ENCODE data around the gene AJM1.
"Not testable (repeated sequence)": the region's sequence is repeated elsewhere in the genome, so short reads cannot be mapped to it uniquely, and the experiment has no call there.

The AJM1 gene

DNA sequence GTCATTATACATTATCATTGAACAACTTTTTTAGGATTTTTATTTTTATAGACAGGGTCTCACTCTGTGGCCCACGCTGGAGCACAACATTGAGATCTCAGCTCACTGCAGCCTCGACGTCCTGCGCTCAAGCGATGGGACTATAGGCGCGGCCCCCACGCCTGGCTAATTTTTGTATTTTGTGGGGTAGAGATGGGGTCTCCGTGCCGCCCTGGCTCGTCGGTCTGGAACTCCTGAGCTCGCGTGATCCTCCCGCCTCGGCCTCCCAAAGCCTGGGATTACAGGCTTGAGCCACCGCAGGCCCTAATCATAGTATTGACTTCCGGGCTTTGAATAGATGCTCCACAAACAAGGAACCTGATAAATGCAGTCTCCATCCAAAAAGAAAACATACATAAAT is 25.2 kb downstream of the AJM1 start:
- Mint-ChIP-seq H3K27ac (no peak overlapping the region), H3K4me1 (ENCODE audit: low read depth) (peaks cover 16% of the 10 kb centered on the region), H3K27me3 (no peaks in the 10 kb centered on the region), H3K9me3 (peaks cover 6% of the 10 kb centered on the region), H3K36me3 (ENCODE audit: low read depth) (peaks cover 29% of the 10 kb centered on the region), H3K4me3 (no peak overlapping the region)
- intact Hi-C loops (cut with micrococcal nuclease), result loop anchor here (2.0 kb wide), 1 partner anchor 19 kb away; the partner anchor contains the start of gene TRAF2

- Mint-ChIP-seq H3K9me3 (peaks cover 11% of the 10 kb centered on the region), H3K36me3 (ENCODE audit: low read depth) (peaks cover 25% of the 10 kb centered on the region), H3K27me3 (no peaks in the 10 kb centered on the region), H3K4me1 (ENCODE audit: low read depth) (peaks cover 16% of the 10 kb centered on the region), H3K27ac (no peak overlapping the region), H3K4me3 (no peak overlapping the region)
- intact Hi-C loops (cut with micrococcal nuclease), result loop anchor here (2.0 kb wide), 1 partner anchor 19 kb away; the partner anchor contains the start of gene TRAF2
These were observed 25.6 kb downstream of the AJM1 start for GRCh38 chr9:136867917-136868316.

- peaks cover 16% of the 10 kb centered on the region for H3K4me1 Mint-ChIP-seq (ENCODE audit: low read depth)
- H3K27ac Mint-ChIP-seq, result no peak overlapping the region
- H3K4me3 Mint-ChIP-seq, result no peak overlapping the region
- peaks cover 18% of the 10 kb centered on the region for H3K36me3 Mint-ChIP-seq (ENCODE audit: low read depth)
- H3K27me3 Mint-ChIP-seq, result no peaks in the 10 kb centered on the region
- peaks cover 13% of the 10 kb centered on the region for H3K9me3 Mint-ChIP-seq
- intact Hi-C loops (cut with micrococcal nuclease), result no loop called here
These were observed 26.4 kb downstream of the AJM1 start for GRCh38 chr9:136868644-136869043.

DNA sequence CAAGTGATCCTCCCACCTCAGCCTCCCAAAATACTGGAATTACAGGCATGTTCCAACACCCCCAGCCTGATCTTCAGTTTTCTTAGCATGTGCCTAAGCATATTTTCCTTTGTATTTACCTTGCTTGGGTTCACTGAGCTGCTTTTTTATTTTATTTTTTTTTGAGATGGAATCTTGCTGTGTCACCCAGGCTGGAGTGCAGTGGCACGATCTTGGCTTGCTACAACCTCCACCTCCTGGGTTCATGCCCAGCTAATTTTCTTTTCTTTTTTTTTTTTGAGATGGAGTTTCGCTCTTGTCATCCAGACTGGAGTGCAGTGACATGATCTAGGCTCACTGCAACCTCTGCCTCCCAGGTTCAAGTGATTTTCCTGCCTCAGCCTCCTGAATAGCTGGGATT is 27.3 kb downstream of the AJM1 start:
- Mint-ChIP-seq H3K9me3 (peaks cover 13% of the 10 kb centered on the region), H3K36me3 (ENCODE audit: low read depth) (peaks cover 12% of the 10 kb centered on the region)
- H3K4me1 Mint-ChIP-seq (ENCODE audit: low read depth); H3K4me3 Mint-ChIP-seq; intact Hi-C loops (cut with micrococcal nuclease); H3K27me3 Mint-ChIP-seq; H3K27ac Mint-ChIP-seq: not testable (repeated sequence)

- H3K4me3 Mint-ChIP-seq, result no peak overlapping the region
- H3K9me3 Mint-ChIP-seq, result peaks cover 13% of the 10 kb centered on the region
- H3K4me1 Mint-ChIP-seq (ENCODE audit: low read depth), result peaks cover under 1% of the 10 kb centered on the region
- H3K27ac Mint-ChIP-seq, result no peak overlapping the region
- peaks cover 21% of the 10 kb centered on the region for H3K27me3 Mint-ChIP-seq
- intact Hi-C loops (cut with micrococcal nuclease), result no loop called here
- H3K36me3 Mint-ChIP-seq (ENCODE audit: low read depth), result no peaks in the 10 kb centered on the region
These were observed 32.9 kb downstream of the AJM1 start for GRCh38 chr9:136875155-136875554.

DNA sequence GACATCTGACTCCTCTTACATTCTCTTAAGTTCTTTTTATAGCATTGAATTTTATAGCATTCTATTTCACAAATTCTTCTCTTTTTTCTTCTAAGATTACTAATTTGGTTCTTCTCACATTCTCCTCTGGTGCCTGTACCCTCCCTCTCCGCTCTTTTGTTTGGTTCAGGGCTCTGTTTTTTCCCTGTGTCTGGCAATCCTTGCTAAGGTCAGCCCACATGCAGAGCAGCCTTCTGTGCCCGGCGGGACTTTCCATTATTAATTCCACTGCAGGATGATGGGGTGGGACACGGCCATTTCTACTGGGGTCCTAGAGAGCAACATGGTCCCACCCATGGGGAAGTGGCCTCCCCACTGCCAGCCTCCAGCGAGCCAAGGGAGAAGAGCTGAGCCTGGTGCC is 34.2 kb downstream of the AJM1 start:
- no peak overlapping the region for H3K4me3 Mint-ChIP-seq
- H3K27ac Mint-ChIP-seq, result no peak overlapping the region
- intact Hi-C loops (cut with micrococcal nuclease), result no loop called here
- peaks cover 13% of the 10 kb centered on the region for H3K9me3 Mint-ChIP-seq
- no peaks in the 10 kb centered on the region for H3K36me3 Mint-ChIP-seq (ENCODE audit: low read depth)
- peaks cover 28% of the 10 kb centered on the region for H3K27me3 Mint-ChIP-seq
- H3K4me1 Mint-ChIP-seq (ENCODE audit: low read depth), result peaks cover 9% of the 10 kb centered on the region

DNA sequence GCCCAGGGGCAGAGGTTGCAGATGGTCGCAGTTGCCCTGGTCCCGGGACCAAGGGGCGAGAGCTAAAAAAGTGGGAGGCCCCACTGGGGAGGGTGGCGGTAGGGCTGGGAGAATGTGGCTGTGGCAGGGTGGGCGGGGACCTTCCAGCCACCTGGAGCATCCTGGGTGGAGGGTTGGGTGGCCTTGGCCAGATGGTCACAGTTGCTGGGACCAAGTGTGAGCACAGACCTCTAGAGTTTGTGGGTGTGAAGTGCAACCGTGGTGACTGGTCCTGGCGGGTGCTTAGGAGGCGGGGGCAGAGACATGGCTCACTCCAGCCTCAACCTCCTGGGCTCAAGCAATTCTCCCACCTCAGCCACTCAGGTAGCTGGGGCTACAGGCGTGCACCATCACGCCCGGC is 38.4 kb downstream of the AJM1 start:
- no peak overlapping the region for H3K4me3 Mint-ChIP-seq
- peaks cover 28% of the 10 kb centered on the region for H3K27me3 Mint-ChIP-seq
- H3K4me1 Mint-ChIP-seq (ENCODE audit: low read depth), result peaks cover 34% of the 10 kb centered on the region
- no peaks in the 10 kb centered on the region for H3K36me3 Mint-ChIP-seq (ENCODE audit: low read depth)
- no peaks in the 10 kb centered on the region for H3K9me3 Mint-ChIP-seq
- H3K27ac Mint-ChIP-seq, result no peak overlapping the region
- intact Hi-C loops (cut with micrococcal nuclease), result no loop called here

DNA sequence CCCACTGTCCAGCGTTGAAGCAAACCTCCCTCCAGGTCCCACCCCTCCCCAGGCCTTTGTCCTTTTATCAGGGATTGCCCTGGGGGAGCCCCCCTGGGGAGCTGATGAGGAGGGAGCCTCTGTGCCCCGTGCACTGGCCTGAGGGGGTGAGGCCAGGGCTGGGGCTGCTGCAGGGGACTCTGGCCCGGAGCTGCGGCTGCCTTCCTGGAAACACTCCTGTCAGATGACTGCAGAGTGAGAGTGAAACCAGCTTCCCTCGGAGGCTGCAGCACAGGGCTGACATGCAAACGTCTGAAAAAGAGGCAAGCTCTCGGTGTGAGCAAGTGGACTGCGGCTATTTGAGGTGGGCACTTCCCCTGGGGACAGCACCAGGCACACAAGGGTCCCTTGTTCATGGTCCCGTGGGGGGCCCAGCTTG is 39.4 kb downstream of the AJM1 start:
- Mint-ChIP-seq H3K9me3 (no peaks in the 10 kb centered on the region), H3K4me1 (ENCODE audit: low read depth) (peaks cover 34% of the 10 kb centered on the region), H3K4me3 (peak overlapping the region; percentile 54), H3K27ac (peak overlapping the region; percentile 77), H3K36me3 (ENCODE audit: low read depth) (peaks cover under 1% of the 10 kb centered on the region), H3K27me3 (peaks cover 21% of the 10 kb centered on the region)
- intact Hi-C loops (cut with micrococcal nuclease), result no loop called here

DNA sequence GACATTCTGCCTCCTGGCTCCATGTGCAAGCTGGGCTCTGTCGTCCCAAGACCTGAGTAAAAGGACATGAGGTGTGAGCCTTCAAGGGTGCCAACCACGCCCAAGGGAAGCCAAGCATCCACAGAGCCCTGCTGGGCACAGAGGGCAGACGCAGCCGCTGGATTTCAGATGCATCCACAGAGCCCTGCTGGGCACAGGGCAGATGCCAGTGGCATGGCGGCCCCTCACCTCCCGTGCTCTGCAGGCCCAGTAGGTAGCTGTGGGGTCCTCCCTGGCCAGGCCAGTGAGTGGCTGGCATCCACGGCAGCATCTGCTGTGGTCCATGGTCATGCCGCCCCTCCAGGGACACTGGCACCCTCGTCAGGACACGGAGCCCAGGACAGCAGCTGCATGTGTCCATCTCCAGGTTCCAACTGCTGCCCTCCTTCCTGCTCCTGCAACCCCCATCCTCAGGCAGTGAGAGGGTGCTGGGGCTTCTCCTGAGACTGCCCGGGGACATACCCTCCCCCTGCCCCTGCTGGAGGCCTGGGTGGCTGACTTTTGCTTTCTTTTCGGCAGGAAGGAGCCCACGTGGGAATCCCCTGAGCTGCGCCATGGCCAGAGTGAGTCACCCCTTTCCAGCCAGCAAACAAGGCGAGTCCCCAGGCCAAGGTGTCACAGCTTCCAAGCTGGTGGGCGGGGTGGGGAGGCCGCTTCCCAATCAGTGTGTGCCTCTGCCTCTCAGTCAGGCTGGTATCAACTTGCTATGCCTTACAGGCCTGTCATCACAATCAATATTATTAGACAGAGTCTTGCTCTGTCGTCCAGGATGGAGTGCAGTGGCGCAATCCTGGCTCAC is 40.0 kb downstream of the AJM1 start:
- Mint-ChIP-seq H3K27me3 (peaks cover 17% of the 10 kb centered on the region), H3K4me1 (ENCODE audit: low read depth) (peaks cover 40% of the 10 kb centered on the region), H3K4me3 (peak overlapping the region; percentile 54), H3K9me3 (no peaks in the 10 kb centered on the region), H3K36me3 (ENCODE audit: low read depth) (peaks cover 6% of the 10 kb centered on the region), H3K27ac (peak overlapping the region; percentile 77)
- intact Hi-C loops (cut with micrococcal nuclease), result no loop called here

DNA sequence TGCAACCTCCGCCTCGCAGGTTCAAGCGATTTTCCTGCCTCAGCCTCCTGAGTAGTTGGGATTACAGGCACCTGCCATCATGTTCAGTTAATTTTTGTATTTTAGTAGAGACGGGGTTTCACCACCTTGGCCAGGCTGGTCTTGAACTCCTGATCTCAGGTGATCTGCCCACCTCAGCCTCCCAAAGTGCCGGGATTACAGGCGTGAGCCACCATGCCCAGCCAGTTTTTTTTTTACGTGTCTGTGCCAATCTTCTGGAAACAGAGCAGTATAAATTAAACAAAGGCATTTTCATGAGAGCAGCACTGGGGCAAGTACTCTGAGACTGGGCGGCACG is 40.6 kb downstream of the AJM1 start:
- Mint-ChIP-seq H3K27ac (peak overlapping the region; percentile 77), H3K27me3 (peaks cover 15% of the 10 kb centered on the region), H3K4me1 (ENCODE audit: low read depth) (peaks cover 45% of the 10 kb centered on the region)
- H3K4me3 Mint-ChIP-seq; H3K9me3 Mint-ChIP-seq; intact Hi-C loops (cut with micrococcal nuclease); H3K36me3 Mint-ChIP-seq (ENCODE audit: low read depth): not testable (repeated sequence)

- H3K4me3 Mint-ChIP-seq; H3K27ac Mint-ChIP-seq; intact Hi-C loops (cut with micrococcal nuclease); H3K9me3 Mint-ChIP-seq; H3K36me3 Mint-ChIP-seq (ENCODE audit: low read depth): not testable (repeated sequence)
- peaks cover 12% of the 10 kb centered on the region for H3K27me3 Mint-ChIP-seq
- H3K4me1 Mint-ChIP-seq (ENCODE audit: low read depth), result peaks cover 51% of the 10 kb centered on the region
These were observed 41.4 kb downstream of the AJM1 start for GRCh38 chr9:136883670-136884069.

GRCh38 chr9:136885950-136886578 is 43.8 kb downstream of the AJM1 start, which contains the start of gene TRAF2:
Gene TRAF2 (plus strand): TSS chr9:136886516. CDS start chr9:136898741, 12,225 bp downstream.
- peak within 1 kb of the TSS; percentile 89 for H3K4me3 Mint-ChIP-seq
- H3K36me3 Mint-ChIP-seq (ENCODE audit: low read depth), result peaks cover 24% of the 10 kb centered on the region
- H3K9me3 Mint-ChIP-seq, result no peaks in the 10 kb centered on the region
- no peaks in the 10 kb centered on the region for H3K27me3 Mint-ChIP-seq
- intact Hi-C loops (cut with micrococcal nuclease), result loop anchor here (1.0 to 2.0 kb wide), 2 partner anchors 19 to 37 kb away; partner anchors contain the start of genes EDF1 and PHPT1
- peak within 1 kb of the TSS; percentile 79 for H3K27ac Mint-ChIP-seq
- peaks cover 46% of the 10 kb centered on the region for H3K4me1 Mint-ChIP-seq (ENCODE audit: low read depth)

GRCh38 chr9:136886610-136887597 is 44.6 kb downstream of the AJM1 start:
- Mint-ChIP-seq H3K27ac (peak overlapping the region; percentile 79), H3K27me3 (no peaks in the 10 kb centered on the region), H3K36me3 (ENCODE audit: low read depth) (peaks cover 32% of the 10 kb centered on the region), H3K9me3 (no peaks in the 10 kb centered on the region), H3K4me3 (peak overlapping the region; percentile 89), H3K4me1 (ENCODE audit: low read depth) (peaks cover 39% of the 10 kb centered on the region)
- intact Hi-C loops (cut with micrococcal nuclease), result loop anchor here (1.0 to 2.0 kb wide), 2 partner anchors 20 to 38 kb away; partner anchors contain the start of genes EDF1 and PHPT1
